ENCODE data around the gene ATOH1.

The ATOH1 gene

DNA sequence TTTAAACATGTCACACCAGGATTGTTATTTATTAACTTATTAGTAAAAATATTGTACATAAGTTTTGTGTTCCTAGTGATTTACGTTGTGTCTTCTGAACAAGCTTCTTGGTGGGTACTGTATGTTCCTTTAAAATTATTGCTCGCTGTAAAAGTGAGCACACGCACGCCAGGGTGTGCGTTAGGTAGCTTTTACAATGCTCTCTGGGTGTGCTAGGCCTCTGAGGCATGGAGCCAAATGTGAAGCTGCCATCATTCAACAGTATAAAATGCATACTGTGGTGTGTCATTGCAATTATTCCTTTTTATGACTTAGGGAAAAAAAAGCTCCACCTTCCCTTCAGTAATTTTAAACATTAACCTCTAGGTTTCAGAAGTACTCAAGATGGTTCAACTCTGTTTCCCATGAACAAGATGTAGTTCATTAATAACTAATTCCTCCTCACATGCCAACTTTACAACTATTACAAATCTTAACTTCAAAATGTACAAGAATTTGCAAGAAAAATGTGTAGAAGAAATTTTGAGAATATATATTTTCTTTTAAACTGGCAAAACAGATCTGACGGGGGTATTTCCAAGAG lies 42.4 kb downstream of the ATOH1 start:
- Histone ChIP-seq H3K27me3 (0 out of 2 replicates have a peak, but pooled peaks cover under 1% of the 10 kb centered on the region), H3K4me1 (no peaks in the 10 kb centered on the region), H3K9me3 (no peaks in the 10 kb centered on the region), H3K4me3 (ENCODE audit: low read depth, low read length) (no peak overlapping the region), H3K36me3 (no peaks in the 10 kb centered on the region)
- TF ChIP-seq, protein P1, sequence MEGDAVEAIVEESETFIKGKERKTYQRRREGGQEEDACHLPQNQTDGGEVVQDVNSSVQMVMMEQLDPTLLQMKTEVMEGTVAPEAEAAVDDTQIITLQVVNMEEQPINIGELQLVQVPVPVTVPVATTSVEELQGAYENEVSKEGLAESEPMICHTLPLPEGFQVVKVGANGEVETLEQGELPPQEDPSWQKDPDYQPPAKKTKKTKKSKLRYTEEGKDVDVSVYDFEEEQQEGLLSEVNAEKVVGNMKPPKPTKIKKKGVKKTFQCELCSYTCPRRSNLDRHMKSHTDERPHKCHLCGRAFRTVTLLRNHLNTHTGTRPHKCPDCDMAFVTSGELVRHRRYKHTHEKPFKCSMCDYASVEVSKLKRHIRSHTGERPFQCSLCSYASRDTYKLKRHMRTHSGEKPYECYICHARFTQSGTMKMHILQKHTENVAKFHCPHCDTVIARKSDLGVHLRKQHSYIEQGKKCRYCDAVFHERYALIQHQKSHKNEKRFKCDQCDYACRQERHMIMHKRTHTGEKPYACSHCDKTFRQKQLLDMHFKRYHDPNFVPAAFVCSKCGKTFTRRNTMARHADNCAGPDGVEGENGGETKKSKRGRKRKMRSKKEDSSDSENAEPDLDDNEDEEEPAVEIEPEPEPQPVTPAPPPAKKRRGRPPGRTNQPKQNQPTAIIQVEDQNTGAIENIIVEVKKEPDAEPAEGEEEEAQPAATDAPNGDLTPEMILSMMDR (IDR thresholded peaks at IDR 0.05; ENCODE audit: low read depth, low read length): no peak
- no peak for DNase-seq

DNA sequence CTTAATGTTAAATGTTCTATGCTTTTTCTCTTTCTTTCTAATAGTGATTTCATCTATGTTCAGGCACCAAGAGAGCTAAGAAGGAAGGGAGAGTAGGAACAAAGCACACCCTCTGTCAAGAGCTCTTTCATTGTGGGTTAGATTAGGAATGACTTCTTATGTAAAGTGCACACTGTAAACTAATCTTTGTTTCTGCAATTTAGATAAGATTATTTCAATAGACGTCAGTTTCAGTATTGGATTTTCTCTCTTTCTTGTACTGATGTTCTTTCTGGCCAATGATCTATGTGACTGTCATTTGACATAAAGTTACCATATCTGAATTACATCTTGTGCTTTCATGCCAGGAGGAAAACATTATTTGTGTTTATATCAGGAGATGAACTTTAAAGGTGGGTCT lies 48.2 kb downstream of the ATOH1 start:
- DNase-seq: no peak
- 0 out of 2 replicates have a peak, but pooled peaks cover 4% of the 10 kb centered on the region for H3K27me3 ChIP-seq
- TF ChIP-seq, protein P1 (IDR thresholded peaks at IDR 0.05; ENCODE audit: low read depth, low read length): no peak
- H3K4me3 ChIP-seq (ENCODE audit: low read depth, low read length): no peak overlapping the region
- no peaks in the 10 kb centered on the region for H3K4me1 ChIP-seq
- no peaks in the 10 kb centered on the region for H3K36me3 ChIP-seq
- H3K9me3 ChIP-seq: no peaks in the 10 kb centered on the region

DNA sequence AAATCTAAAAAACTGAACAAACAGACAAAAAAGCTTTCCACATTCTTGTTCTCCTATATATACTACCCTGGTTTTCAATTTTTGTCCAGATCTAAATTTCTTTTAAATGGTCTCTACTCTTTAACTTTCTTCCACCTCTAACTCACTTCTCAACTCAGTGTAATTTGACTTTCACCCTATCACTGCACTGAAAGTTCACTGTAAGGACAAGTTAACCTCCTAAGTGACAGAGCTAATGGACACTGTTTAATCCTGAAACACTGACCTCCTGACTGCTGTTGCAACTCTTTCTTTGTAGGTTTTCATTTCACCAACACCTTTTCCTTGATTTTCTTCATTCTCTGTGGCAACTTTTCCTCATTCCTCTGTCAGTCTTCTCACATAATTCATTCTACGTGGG lies 50.0 kb downstream of the ATOH1 start:
- Histone ChIP-seq H3K4me3 (ENCODE audit: low read depth, low read length) (no peak overlapping the region), H3K9me3 (no peaks in the 10 kb centered on the region), H3K36me3 (no peaks in the 10 kb centered on the region), H3K27me3 (0 out of 2 replicates have a peak, but pooled peaks cover 4% of the 10 kb centered on the region), H3K4me1 (no peaks in the 10 kb centered on the region)
- no peak for DNase-seq
- TF ChIP-seq, protein P1 (IDR thresholded peaks at IDR 0.05; ENCODE audit: low read depth, low read length): no peak

DNA sequence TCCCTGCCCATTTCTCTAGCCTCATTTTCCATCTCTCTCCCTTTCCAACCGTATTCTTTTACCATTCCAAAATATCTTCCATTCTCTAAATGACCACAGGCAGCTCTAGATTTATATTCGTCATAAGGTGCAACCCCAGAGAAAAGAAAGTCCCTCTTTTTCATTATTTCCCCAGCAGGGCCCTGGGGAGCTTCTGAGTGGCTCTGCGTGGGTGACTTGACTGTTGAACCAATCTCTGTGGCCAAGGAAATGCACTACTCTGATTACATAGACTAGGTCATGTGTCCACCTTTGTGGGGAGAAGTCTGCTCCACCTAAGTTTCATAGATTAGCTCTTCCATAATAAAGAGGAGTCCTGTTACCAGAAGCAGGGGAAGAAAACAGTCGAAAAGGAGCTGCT lies 51.4 kb downstream of the ATOH1 start:
- 0 out of 2 replicates have a peak, but pooled peaks cover 4% of the 10 kb centered on the region for H3K27me3 ChIP-seq
- H3K4me1 ChIP-seq: no peaks in the 10 kb centered on the region
- DNase-seq: no peak
- H3K9me3 ChIP-seq: no peaks in the 10 kb centered on the region
- H3K36me3 ChIP-seq: no peaks in the 10 kb centered on the region
- TF ChIP-seq, protein P1 (IDR thresholded peaks at IDR 0.05; ENCODE audit: low read depth, low read length): no peak
- no peak overlapping the region for H3K4me3 ChIP-seq (ENCODE audit: low read depth, low read length)
